H9 (cell line): ENCODE measurements around the gene ZNF214. TPM values are rescaled to one million over a fixed set of nuclear protein-coding genes. Genes with fewer than 3 reads are reported as not detected.
A peak's percentile ranks its signal among the peaks of the same experiment; 100 is the strongest.

ENCODE experiments used
- DNase-seq: peaks from one replicate; pipeline ENCODE4 v3.0.0-alpha.2; 2017
- H2AFZ ChIP-seq: one replicate; pipeline ENCODE4 v1.6.1; 2013; ENCODE audit warnings: mild to moderate bottlenecking, low read length, control low read depth, moderate library complexity
- H2AK5ac ChIP-seq: 2 replicates; pipeline ENCODE4 v1.6.1; 2013; ENCODE audit warnings: low read length, control low read depth, mixed read lengths; ENCODE audit not compliant: insufficient read length
- H2BK120ac ChIP-seq: one replicate; pipeline ENCODE4 v1.6.1; 2013; ENCODE audit warnings: low read depth, mild to moderate bottlenecking, low read length, control low read depth, inconsistent platforms; ENCODE audit not compliant: poor library complexity, severe bottlenecking
- H2BK12ac ChIP-seq: 2 replicates; pipeline ENCODE4 v1.6.1; 2013; ENCODE audit warnings: low read length, control low read depth, mixed read lengths, low read depth; ENCODE audit not compliant: insufficient read length
- H2BK15ac ChIP-seq: 2 replicates; pipeline ENCODE4 v1.6.1; 2013; ENCODE audit warnings: low read depth, low read length, control low read depth
- H2BK20ac ChIP-seq: one replicate; pipeline ENCODE4 v1.6.1; 2013; ENCODE audit warnings: low read depth, mild to moderate bottlenecking, low read length, control low read depth, inconsistent platforms; ENCODE audit not compliant: poor library complexity, severe bottlenecking
- H2BK5ac ChIP-seq: 2 replicates; pipeline ENCODE4 v1.6.1; 2013; ENCODE audit warnings: low read length, control low read depth, mixed read lengths; ENCODE audit not compliant: insufficient read length
- H3K14ac ChIP-seq: 2 replicates; pipeline ENCODE4 v1.6.1; 2013; ENCODE audit warnings: low read length, control low read depth; ENCODE audit not compliant: insufficient read depth
- H3K18ac ChIP-seq: 2 replicates; pipeline ENCODE4 v1.6.1; 2013; ENCODE audit warnings: low read depth, mild to moderate bottlenecking, mixed read lengths, low read length, control low read depth; ENCODE audit not compliant: insufficient read length
- H3K23ac ChIP-seq: 2 replicates; pipeline ENCODE4 v1.6.1; 2013; ENCODE audit warnings: low read length, control low read depth, mixed read lengths, low read depth; ENCODE audit not compliant: insufficient read length
- H3K23me2 ChIP-seq: 2 replicates; pipeline ENCODE4 v1.6.1; 2013; ENCODE audit warnings: low read depth, mild to moderate bottlenecking, mixed read lengths, low read length, control low read depth; ENCODE audit not compliant: insufficient read length, poor library complexity, severe bottlenecking
- H3K27ac ChIP-seq: 2 replicates; pipeline ENCODE4 v1.5.1; 2013; ENCODE audit warnings: low read length, control low read depth, mixed read lengths, low read depth; ENCODE audit not compliant: insufficient read length
- H3K27me3 ChIP-seq: 2 replicates; pipeline ENCODE4 v1.6.1; 2013; ENCODE audit warnings: low read length, control low read depth, inconsistent platforms; ENCODE audit not compliant: insufficient read depth
- H3K4ac ChIP-seq: 2 replicates; pipeline ENCODE4 v1.6.1; 2013; ENCODE audit warnings: low read depth, mild to moderate bottlenecking, control low read depth, inconsistent platforms, low read length, moderate library complexity
- H3K4me1 ChIP-seq: 2 replicates; pipeline ENCODE4 v1.6.1; 2013; ENCODE audit warnings: low read length, control low read depth, inconsistent platforms; ENCODE audit not compliant: insufficient read depth
- H3K4me2 ChIP-seq: 2 replicates; pipeline ENCODE4 v1.6.1; 2013; ENCODE audit warnings: low read length, control low read depth, mixed read lengths; ENCODE audit not compliant: insufficient read length, insufficient read depth
- H3K56ac ChIP-seq: 2 replicates; pipeline ENCODE4 v1.6.1; 2013; ENCODE audit warnings: low read depth, mild to moderate bottlenecking, mixed read lengths, low read length, control low read depth; ENCODE audit not compliant: insufficient read length
- H3K79me1 ChIP-seq: 2 replicates; pipeline ENCODE4 v1.6.1; 2013; ENCODE audit warnings: low read depth, mild to moderate bottlenecking, moderate library complexity, low read length, control low read depth, inconsistent platforms; ENCODE audit not compliant: insufficient read depth, poor library complexity, severe bottlenecking
- H3K79me2 ChIP-seq: 2 replicates; pipeline ENCODE4 v1.6.1; 2013; ENCODE audit warnings: low read length, control low read depth, inconsistent platforms; ENCODE audit not compliant: insufficient read depth
- H3K9ac ChIP-seq: 2 replicates; pipeline ENCODE4 v1.6.1; 2013; ENCODE audit warnings: low read length, control low read depth, mixed read lengths; ENCODE audit not compliant: insufficient read length; ENCODE audit errors: extremely low read depth
- H3K9me3 ChIP-seq: one replicate; pipeline ENCODE4 v1.6.1; 2013; ENCODE audit warnings: low read depth, low read length, inconsistent platforms; ENCODE audit not compliant: control insufficient read depth
- H3T11ph ChIP-seq: one replicate; pipeline ENCODE4 v1.6.1; 2013; ENCODE audit warnings: mild to moderate bottlenecking, low read length, control low read depth, inconsistent platforms
- H4K20me1 ChIP-seq: one replicate; pipeline ENCODE4 v1.6.1; 2013; ENCODE audit not compliant: control insufficient read depth, insufficient read length, insufficient read depth
- H4K5ac ChIP-seq: 2 replicates; pipeline ENCODE4 v1.6.1; 2013; ENCODE audit warnings: low read depth, mild to moderate bottlenecking, mixed read lengths, low read length, control low read depth; ENCODE audit not compliant: insufficient read length
- H4K8ac ChIP-seq: replicated peaks from 2 replicates; pipeline ENCODE4 v1.6.1; 2013; ENCODE audit warnings: low read length, control low read depth, mixed read lengths, low read depth; ENCODE audit not compliant: insufficient read length
- H4K91ac ChIP-seq: 2 replicates; pipeline ENCODE4 v1.6.1; 2013; ENCODE audit warnings: low read depth, mild to moderate bottlenecking, moderate library complexity, mixed read lengths, low read length, control low read depth; ENCODE audit not compliant: insufficient read length
- H3K27ac Mint-ChIP-seq, 3 experiments: 2 replicates in 2 of 3; 3 replicates in 1 of 3; pipeline ENCODE4 v1.8.0; 2020 to 2021; ENCODE audit warnings: mixed read lengths in 3 of 3, mild to moderate bottlenecking in 1 of 3, moderate library complexity in 1 of 3
- H3K27me3 Mint-ChIP-seq: 2 replicates; pipeline ENCODE4 v1.8.0; 2021; ENCODE audit warnings: low read depth, mild to moderate bottlenecking, moderate library complexity, mixed read lengths
- H3K36me3 Mint-ChIP-seq, 3 experiments: 2 replicates in 2 of 3; 3 replicates in 1 of 3; pipeline ENCODE4 v1.8.0; 2020 to 2021; ENCODE audit warnings: low read depth in 3 of 3, mixed read lengths in 3 of 3; ENCODE audit not compliant: insufficient read depth in 1 of 3
- H3K4me1 Mint-ChIP-seq, 2 experiments: 2 replicates each; pipeline ENCODE4 v1.8.0; 2020; ENCODE audit warnings: mixed read lengths in 2 of 2
- H3K4me3 Mint-ChIP-seq, 2 experiments: 2 replicates in 1 of 2; 3 replicates in 1 of 2; pipeline ENCODE4 v1.8.0; 2020 to 2021; ENCODE audit warnings: mild to moderate bottlenecking in 2 of 2, mixed read lengths in 2 of 2, moderate library complexity in 1 of 2
- H3K9me3 Mint-ChIP-seq, 2 experiments: 2 replicates in 1 of 2; 3 replicates in 1 of 2; pipeline ENCODE4 v1.8.0; 2020; ENCODE audit warnings: mild to moderate bottlenecking in 2 of 2, mixed read lengths in 2 of 2, moderate library complexity in 1 of 2
- CTCF ChIP-seq: fragments of 200-600 bp; sonication (generic); conservative IDR thresholded peaks from 3 replicates; pipeline ENCODE4 v1.8.0; 2021; ENCODE audit warnings: antibody characterized with exemption, mild to moderate bottlenecking
- WGBS: extraction: QIAGEN DNeasy Blood & Tissue Kit; methylation state at CpG from one replicate; pipeline ENCODE4 v1.1.7; 2013; ENCODE audit warnings: missing lambda C conversion rate, low lambda C conversion rate, mixed read lengths; ENCODE audit not compliant: insufficient read length; ENCODE audit errors: extremely low coverage; 5-methylcytosine and 5-hydroxymethylcytosine counted together
- total RNA-seq: library from RNA; stranded (reverse); gene quantifications from 2 replicates; pipeline ENCODE4 v1.2.1, GENCODE V29; 2021

The ZNF214 gene
- total RNA-seq, 1 experiment from 2014 or later = 4.0 TPM

GRCh38 chr11:7019500-7020182, 505 bp downstream of the ZNF214 start:
- H2AK5ac ChIP-seq = no peak overlapping the region
- H3K14ac ChIP-seq = peak overlapping the region; percentile 86
- peaks cover 9 to 12% of the 10 kb centered on the region in 2 experiments for H3K4me1 Mint-ChIP-seq
- no peak for TF ChIP-seq CTCF
- peak overlapping the region; percentile 56 to 99 (median 96); a peak in 6 of 7 replicates for H3K27ac Mint-ChIP-seq
- H2BK15ac ChIP-seq = no peak overlapping the region
- H2BK5ac ChIP-seq = no peak overlapping the region
- peaks cover 10% of the 10 kb centered on the region for H3K27me3 Mint-ChIP-seq
- no peak overlapping the region for H3T11ph ChIP-seq
- no peak overlapping the region for H4K91ac ChIP-seq
- no peak overlapping the region for H2BK120ac ChIP-seq
- no peak overlapping the region for H3K27ac ChIP-seq
- H3K79me1 ChIP-seq = no peaks in the 10 kb centered on the region
- H3K79me2 ChIP-seq = no peaks in the 10 kb centered on the region
- WGBS = no CpG with 5 or more reads among the region's 26 CpGs
- H3K9me3 Mint-ChIP-seq = peaks cover 0 to 3% of the 10 kb centered on the region in 2 experiments; a peak in 2 of 5 replicates
- peak overlapping the region; percentile 86 for H3K4me2 ChIP-seq
- H3K27me3 ChIP-seq = no peaks in the 10 kb centered on the region
- H3K4me1 ChIP-seq = no peaks in the 10 kb centered on the region
- no peaks in the 10 kb centered on the region for H3K9me3 ChIP-seq
- H3K4me3 Mint-ChIP-seq = peak overlapping the region; percentile 100
- no peak overlapping the region for H4K8ac ChIP-seq
- peak; percentile 38 for DNase-seq
- peaks cover 3% of the 10 kb centered on the region for H3K23me2 ChIP-seq
- no peaks in the 10 kb centered on the region for H4K20me1 ChIP-seq
- H2BK20ac ChIP-seq = no peak overlapping the region
- H3K56ac ChIP-seq = no peak overlapping the region
- no peak overlapping the region for H3K23ac ChIP-seq
- H3K18ac ChIP-seq = peak overlapping the region; percentile 93
- H2AFZ ChIP-seq = peak overlapping the region; percentile 94
- H4K5ac ChIP-seq = no peak overlapping the region
- H2BK12ac ChIP-seq = no peak overlapping the region
- no peak overlapping the region for H3K4ac ChIP-seq
- H3K36me3 Mint-ChIP-seq = no peaks in the 10 kb centered on the region; a peak in 1 of 7 replicates
- H3K9ac ChIP-seq = peak overlapping the region; percentile 85
